ENCODE data around the gene ARHGEF2.

DNA sequence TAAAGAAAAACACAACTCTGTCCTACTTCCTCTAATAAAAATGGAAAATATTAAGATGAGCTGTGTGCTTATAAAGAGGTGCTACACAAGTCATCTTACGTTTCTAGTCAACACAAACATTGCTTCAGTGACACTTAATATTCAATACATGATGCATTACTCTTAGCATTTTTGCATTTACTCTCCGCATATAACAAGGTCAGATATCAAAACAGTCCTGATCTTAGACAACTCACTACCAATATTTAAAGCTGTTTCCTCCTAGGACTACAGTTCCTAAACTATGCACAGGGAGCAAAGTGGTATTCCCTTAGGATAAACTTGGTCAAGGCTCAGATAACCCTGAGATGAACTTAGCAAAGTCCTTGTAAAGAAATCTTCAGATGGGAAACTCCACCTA, 79.5 kb downstream of the ARHGEF2 start:
- TF ChIP-seq, protein P1, sequence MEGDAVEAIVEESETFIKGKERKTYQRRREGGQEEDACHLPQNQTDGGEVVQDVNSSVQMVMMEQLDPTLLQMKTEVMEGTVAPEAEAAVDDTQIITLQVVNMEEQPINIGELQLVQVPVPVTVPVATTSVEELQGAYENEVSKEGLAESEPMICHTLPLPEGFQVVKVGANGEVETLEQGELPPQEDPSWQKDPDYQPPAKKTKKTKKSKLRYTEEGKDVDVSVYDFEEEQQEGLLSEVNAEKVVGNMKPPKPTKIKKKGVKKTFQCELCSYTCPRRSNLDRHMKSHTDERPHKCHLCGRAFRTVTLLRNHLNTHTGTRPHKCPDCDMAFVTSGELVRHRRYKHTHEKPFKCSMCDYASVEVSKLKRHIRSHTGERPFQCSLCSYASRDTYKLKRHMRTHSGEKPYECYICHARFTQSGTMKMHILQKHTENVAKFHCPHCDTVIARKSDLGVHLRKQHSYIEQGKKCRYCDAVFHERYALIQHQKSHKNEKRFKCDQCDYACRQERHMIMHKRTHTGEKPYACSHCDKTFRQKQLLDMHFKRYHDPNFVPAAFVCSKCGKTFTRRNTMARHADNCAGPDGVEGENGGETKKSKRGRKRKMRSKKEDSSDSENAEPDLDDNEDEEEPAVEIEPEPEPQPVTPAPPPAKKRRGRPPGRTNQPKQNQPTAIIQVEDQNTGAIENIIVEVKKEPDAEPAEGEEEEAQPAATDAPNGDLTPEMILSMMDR (IDR thresholded peaks at IDR 0.05), result no peak
- no peak for TF ChIP-seq POLR2A (IDR thresholded peaks at IDR 0.05)

All from ovary (tissue), 3 donors.